Measurements from ENCODE around the gene PRF1. TPM values are rescaled to one million over a fixed set of nuclear protein-coding genes. Genes with fewer than 3 reads are reported as not detected.
"Not testable (repeated sequence)": the region's sequence is repeated elsewhere in the genome, so short reads cannot be mapped to it uniquely, and the experiment has no call there.

PRF1 gene
- not detected in 2 replicates for total RNA-seq

DNA sequence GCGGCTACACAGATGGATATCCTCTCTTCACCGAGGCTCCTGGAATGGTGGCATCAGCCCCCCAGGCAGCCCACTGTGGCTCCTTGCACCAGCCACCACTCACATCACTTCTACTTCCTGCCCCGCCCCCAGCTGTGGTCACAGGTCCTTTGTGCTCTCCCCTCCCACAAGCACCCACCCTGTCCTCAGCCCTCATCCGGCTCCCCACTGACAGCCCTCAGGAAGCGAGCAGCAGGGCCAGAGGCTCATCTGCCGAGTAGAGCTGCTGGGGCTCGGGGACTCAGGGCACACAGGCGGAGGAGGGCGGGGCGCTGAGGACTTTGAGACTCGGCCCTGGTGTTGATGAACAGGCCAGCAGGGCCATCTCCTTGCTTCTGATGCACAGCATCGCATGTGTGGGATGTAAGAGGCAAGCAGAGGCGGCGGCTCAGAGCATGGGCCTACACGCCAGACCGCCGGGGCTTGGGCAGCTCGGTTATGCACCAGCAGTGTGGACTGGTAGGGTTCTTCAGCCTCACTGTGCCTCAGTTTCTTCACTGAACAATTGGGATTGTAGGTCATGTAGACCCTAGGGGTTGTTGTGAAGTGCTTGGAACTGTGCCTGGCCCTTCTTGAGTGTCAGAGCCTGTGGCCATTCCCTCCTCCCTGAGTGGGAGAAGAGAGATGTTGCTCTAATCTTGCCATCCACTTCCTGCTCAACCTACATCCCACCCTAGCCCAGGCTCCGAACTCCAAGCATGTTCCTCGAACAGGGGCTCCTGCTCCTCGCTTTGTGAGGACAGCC, at the start of gene PRF1:
Gene PRF1 (minus strand): TSS at position 77 of the 784 bp plus-strand sequence. CDS start 1,839 bp downstream, outside the sequence.
- no peak for DNase-seq (ENCODE audit: low read depth)

DNA sequence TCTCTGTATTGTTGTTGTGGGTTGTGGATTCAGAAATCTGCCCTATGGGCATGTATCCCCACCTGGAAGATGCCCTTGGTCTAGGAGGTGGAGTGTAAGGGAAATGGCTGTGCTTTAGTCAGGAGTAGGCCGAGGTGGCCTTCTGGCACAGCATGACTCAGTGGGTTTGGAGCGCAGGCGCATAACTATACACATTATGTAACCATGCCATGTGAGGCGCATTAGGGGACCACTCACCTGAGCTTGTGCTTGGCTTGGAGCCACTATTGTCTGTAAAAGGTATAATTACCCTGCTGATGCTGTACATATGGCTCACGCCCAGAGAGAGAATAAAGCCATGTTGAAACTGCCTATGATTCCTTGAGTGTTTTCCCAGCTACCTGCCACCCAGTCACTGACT, 49.1 kb upstream of the PRF1 start:
- no peak for DNase-seq (ENCODE audit: low read depth)

DNA sequence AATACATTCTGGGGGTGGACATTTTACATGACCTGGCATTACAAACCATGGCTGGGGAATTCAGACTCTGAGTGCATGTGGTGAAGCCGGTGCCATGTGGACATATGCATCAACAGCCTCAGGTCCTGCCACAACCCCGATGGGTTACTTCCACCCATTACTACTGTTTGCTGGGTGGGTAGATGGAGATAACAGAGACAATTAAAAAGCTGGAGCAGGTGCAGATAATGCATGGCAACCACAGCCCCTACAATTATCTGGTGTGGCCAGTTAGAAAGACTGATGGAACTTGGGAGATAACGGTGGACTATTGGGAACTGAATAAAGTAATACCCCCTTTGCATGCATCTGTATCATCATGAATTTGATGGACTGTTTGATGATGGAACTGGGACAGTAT, 48.2 kb upstream of the PRF1 start:
- DNase-seq (ENCODE audit: low read depth): no peak

DNA sequence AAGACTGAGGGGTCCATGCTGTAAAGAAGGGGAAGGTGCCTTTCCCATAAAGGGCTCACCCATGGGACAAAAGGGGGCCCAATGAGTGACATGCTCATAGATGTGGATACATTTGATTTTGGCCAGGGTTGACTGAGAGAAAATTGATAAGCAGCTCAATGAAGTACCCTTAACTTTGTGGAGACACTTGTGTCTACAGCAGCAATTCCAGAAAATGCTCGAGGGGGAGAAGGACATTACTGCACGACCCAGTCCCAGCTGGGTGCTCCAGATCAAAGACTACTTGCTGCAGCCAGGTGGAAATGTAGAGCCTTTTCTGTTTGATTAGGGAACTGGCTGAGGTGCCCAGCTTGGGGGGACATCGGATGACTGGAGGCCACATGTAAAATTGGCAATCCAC, 47.6 kb upstream of the PRF1 start:
- DNase-seq (ENCODE audit: low read depth): no peak

DNA sequence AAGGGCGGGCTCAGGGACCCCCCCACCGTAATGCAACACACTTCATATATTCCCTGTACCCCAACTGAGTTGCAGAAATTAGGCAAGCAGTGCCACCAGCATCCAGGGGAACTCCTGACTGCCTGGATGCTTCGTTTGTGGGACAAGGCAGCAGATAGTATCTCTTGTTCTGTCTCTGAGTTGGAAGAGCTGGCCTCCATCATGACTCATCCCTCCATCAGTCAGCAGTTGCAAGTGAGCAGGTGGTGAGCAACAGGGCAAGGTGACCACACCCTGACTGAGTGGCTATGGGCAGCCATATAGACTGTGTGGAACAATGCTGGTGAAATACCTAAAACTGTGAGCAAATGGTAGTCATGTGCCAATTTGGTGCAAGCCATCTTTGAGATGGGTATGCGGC, 47.0 kb upstream of the PRF1 start:
- DNase-seq (ENCODE audit: low read depth): peak; percentile 72

DNA sequence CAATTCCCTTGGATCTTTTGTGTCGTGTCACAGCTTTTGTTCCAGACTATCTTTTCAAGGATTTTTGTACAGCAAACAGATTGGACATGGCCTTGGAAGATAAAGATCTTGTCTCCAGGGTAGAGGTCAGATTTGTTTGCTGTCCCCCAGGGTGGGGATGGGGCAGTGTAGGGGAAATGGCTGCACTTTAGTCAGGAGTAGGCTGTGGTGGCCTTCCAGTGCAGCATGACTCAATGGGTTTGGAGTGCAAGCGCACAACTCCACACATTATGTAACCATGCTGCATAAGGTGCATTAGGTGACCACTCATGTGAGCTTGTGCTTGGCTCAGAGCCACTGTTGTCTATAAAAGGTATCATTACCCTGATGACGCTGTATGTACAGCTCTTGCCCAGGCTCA, 45.9 kb upstream of the PRF1 start:
- DNase-seq (ENCODE audit: low read depth): no peak

DNA sequence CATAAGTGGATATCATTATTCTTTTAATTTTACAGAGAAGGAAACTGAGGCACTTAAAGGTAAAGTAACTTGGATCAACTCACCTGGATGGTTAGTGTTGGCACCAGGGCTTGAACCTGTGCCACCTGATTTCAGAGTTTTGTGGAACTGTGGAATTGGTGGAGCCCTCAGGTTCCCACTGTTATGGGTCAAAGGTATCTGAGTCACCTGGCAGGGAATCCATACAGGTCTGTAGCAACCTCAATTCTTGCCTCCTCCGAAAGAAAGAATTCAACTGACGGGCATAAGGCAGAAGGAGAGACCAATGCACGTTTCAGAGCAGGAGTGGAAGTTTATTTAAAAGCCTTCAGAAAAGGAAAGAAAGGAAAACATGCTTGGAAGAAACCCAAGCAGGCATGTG, 44.5 kb upstream of the PRF1 start:
- no peak for DNase-seq (ENCODE audit: low read depth)

DNA sequence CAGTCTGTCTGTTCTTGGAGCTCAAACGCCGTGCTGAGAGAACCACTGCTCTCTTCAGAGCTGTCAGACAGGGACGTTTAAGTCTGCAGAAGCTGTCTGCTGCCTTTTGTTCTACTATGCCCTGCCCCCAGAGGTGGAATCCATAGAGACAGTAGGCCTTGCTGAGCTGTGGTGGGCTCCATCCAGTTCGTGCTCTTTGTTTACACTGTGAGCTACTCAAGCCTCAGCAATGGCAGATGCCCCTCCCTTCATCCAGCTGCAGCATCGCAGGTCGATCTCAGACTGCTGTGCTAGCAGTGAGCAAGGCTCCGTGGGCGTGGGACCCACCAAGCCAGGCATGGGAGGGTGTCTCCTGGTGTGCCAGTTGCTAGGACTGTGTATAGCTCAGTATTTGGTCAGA, 42.4 kb upstream of the PRF1 start:
- DNase-seq (ENCODE audit: low read depth): not testable (repeated sequence)

DNA sequence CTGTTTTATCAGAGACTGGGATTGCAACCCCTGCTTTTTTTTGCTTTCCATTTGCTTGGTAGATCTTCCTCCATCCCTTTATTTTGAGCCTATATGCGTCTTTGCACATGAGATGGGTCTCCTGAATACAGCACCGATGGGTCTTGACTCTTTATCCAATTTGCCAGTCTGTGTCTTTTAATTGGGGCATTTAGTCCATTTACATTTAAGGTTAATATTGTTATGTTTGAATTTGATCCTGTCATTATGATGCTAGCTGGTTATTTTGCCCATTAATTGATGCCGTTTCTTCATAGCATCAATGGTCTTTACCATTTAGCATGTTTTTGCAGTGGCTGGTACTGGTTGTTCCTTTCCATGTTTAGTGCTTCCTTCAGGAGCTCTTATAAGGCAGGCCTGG, 40.7 kb upstream of the PRF1 start:
- DNase-seq (ENCODE audit: low read depth): not testable (repeated sequence)

DNA sequence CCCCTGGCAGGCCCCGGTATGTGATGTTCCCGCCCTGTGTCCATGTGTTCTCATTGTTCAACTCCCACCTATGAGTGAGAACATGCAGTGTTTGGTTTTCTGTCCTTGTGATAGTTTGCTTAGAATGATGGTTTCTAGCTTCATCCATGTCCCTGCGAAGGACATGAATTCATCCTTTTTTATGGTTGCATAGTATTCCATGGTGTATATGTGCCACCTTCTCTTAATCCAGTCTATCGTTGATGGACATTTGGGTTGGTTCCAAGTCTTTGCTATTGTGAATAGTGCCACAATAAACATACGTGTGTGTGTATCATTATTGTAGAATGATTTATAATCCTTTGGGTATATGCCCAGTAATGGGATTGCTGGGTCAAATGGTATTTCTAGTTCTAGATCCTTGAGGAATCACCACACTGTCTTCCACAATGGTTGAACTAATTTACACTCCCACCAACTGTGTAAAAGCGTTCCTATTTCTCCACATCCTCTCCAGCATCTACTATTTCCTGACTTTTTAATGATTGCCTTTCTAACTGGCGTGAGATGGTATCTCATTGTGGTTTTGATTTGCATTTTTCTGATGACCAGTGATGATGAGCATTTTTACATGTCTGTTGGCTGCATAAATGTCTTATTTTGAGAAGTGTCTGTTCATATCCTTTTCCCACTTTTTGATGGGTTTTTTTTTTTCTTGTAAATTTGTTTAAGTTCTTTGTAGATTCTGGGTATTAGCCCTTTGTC, 37.3 kb upstream of the PRF1 start:
- DNase-seq (ENCODE audit: low read depth): not testable (repeated sequence)

DNA sequence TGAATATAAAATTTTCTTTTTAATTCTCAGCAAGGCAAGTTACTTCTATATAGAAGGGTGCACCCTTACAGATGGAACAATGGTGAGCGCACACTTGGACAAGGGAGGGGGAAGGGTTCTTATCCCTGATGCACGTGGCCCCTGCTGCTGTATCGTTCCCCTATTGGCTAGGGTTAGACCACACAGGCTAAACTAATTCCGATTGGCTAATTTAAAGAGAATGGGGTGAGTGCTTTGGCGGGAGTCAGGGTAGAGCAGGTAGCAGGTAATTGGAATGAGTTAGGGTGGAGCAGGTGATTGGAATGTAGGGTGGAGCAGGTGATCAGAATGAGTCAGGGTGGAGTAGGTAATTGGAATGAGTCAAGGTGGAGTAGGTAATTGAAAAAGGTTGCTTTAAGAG, 32.0 kb upstream of the PRF1 start:
- not testable (repeated sequence) for DNase-seq (ENCODE audit: low read depth)

DNA sequence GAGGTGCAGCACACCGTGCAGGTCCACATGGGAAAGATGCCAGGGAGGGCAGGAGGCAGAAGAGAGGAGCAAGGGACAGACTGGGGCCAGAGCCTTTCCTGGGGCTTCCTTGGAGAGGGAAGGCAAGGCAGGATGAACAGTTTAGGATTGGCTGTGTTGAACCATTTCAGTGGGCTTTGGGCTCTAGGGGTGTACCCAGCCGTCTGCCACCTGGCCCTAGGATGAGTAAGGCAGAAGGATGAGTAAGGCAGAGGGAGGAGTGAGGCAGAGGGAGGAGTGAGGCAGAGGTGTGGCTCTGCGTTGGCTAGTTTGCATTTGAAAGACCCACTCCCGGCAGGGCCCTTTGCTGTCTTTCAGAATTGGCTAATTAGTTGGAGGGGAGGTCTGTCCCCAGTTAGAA, 31.5 kb upstream of the PRF1 start:
- DNase-seq (ENCODE audit: low read depth): no peak

DNA sequence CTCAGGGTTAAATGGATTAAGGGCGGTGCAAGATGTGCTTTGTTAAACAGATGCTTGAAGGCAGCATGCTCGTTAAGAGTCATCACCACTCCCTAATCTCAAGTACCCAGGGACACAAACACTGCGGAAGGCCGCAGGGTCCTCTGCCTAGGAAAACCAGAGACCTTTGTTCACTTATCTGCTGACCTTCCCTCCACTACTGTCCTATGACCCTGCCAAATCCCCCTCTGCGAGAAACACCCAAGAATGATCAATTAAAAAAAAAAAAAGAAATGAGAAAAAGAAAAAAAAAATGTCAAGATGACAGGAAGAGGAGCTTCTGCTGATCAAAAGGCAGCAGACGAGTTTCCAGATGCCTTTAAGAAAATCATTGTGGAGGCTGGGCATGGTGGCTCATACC, 29.2 kb upstream of the PRF1 start:
- not testable (repeated sequence) for DNase-seq (ENCODE audit: low read depth)

DNA sequence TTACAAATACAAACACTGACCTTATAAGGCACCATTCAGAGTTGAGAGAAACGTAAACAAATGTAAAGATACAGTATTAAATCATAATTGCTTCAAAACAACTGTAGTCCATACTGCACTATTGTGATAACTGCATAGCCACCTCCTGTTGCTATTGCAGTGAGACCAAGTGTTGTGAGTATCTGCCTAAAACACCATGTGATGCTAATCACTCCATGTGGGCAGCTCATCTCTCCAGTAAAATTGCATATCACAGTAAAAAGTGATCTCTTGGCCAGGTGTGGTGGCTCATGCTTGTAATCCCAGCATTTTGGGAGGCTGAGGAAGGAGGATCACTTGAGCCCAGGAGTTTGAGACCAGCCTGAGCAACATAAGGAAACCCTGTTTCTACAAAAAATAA, 26.8 kb upstream of the PRF1 start:
- DNase-seq (ENCODE audit: low read depth): no peak

DNA sequence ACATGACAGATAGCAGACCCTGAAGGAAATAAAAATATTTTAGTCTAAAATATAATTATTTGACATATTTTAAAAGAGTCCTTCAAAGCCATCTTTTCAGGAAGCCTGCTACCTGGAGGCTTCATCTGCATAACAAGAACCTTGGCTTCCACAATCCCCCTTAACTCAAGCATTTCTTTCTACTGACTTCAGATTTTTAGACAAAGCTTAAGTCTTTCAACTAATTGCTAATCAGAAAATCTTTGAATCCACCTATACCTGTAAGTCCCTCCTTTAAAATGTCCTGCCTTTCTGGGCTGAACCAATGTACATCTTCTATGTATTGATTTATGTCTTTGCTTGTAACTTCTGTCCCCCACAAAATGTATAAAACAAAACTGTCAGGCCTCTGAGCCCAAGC, 23.5 kb upstream of the PRF1 start:
- DNase-seq (ENCODE audit: low read depth): no peak

DNA sequence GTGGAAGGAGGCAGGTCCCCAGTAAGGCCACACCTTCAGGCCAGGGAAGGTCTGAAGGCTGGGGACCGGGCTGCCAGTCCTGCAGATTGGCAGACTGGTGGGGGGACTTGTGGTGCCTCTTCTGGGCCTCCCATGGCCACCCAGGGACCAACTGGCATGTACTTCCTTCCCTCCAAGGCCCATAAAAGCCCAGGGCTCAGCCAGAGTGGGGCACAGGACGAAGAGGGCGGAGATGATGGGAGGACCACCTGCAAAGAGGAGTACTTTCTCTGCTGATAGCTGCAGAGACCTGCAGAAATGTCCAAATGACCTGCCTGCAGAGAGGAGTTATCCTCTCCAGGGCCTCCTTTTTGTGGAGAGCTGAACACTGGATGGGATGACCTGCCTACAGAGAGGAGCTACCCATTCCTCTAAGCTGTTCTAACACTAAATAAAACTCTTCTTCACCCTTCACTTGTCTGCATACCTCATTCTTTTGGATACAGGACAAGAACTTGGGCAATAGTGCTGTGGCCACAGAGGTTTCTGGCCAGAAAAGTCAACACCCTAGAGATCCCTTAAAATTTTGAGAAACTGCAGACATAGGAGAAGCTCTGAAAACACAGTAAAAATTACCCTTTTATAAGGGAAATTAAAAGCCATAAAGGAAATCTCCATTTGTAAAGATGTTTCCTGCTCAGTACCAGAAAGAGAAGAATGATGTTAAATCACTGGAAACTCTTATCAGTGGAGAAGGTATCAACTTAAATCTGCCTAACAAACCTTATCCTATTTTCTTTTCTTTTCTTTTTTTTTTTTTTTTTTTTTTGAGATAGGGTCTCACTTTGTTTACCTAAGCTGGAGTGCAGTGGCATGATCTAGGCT, 20.7 kb upstream of the PRF1 start:
- DNase-seq (ENCODE audit: low read depth): no peak

DNA sequence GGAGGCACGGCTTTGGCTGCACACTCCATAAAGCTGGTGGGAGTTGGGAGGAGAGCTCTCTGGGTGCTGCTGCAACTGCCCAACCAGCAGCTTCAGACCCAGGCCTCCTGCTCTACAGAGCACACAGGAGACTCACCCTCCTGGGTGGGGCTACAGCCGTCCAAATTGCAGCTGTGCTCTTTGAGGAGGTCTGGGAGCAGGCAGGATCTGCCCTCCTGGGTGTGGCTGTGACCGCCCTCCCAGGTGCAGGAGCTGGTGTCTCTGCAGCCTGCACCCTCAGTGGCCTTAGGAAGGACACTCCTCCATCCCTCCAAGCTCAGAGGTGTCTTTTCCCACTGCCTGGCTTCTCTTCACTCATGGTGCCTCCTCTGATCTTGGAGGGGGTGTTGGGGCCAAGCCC, 20.0 kb upstream of the PRF1 start:
- DNase-seq (ENCODE audit: low read depth): no peak

DNA sequence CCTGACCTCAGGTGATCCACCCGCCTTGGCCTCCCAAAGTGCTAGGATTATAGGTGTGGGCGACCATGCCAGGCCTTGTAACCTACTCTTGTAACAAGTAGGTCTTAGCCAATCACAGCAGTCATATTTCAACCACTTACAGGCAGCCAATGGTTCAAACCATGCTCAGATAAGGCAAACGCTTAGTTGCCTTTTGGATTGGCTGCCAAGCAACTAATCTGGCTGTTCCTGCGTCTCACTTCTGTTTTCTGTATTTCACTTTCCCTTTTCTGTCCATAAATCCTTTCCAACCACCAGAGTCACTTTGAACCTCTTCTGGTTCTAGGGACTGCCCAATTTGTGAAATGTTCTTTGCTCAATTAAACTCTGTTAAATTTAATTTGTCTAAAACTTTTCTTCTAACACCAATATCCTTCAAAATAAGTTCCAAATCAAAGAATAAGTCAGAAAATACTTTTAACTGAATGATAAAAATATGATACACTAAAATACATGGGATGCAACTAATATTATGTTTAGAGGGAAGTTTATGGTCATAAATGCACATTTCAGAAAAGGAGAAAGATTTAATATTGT, 19.1 kb upstream of the PRF1 start:
- DNase-seq (ENCODE audit: low read depth): no peak

DNA sequence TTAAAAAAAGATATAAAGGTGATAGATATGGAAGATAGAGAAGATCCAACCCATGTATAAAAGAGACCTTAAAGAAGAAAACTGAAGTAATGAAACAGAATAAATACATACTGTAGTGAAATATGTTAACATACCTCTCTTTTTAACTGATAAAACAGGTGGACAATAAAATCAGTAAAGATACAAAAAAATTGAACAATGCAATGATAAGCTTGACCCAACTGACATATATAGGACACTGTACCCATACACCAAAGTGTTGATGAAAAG, 17.4 kb upstream of the PRF1 start:
- no peak for DNase-seq (ENCODE audit: low read depth)

DNA sequence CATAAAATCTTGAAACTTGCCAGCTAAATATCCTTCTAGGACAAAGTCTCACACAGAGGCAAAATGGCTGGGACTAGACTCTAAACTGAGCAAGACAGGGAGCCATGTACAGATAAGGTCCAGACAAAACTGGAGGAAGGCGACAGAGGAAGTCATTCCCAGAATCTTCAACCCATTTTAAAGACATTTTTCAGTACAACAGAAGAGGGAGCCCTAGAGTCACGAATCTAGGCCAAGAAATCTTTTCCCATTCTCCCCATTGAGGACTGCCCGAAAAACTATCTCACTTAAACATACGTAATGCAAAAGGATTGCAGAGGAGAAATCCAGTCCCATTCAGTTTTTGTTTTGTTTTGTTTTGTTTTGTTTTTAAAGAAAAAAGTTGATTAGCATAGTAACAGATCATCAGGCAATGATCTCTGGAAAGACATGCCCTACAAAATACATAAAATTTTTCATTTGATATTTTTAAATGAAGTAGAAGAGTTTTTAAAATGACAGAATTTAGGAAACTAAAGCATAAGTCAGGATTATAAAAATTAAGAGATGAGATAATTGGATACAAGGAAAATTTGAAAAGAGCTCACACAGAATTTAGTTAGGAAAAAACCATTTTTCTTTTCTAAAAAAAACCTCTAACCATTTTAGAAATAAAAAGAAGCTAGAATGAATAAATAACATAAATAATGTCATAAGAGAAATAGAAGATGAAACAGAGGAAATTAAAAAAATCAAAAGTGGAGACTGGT, 16.9 kb upstream of the PRF1 start:
- DNase-seq (ENCODE audit: low read depth): no peak

DNA sequence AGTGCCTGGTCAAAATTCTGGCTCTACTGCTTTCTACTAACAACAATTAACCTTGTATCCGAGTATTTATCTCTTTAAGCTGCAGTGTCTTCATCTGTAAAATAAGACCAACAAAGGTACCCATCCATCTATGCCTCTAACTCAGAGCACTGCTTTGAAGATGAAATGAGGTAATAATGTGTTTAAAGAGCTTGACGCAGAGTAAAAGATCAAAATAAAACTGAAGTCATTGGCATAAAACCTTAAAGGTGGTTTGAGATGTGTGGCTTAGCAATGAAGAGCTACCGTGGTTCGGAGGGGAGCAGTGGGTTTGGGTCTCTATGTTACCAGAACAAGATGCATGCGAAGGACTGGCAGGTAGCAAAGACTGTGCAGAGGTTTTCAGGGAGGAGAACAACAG, 16.1 kb upstream of the PRF1 start:
- DNase-seq (ENCODE audit: low read depth): no peak

All from renal cortical epithelial cell (primary cell).